Suppressor macrophage treated with lipopolysaccharide for 4 hours (primary cell): Measurements from ENCODE around the gene BAZ2A.

Experiments used
- DNase-seq: peaks from one replicate; pipeline ENCODE4 v3.0.0-alpha.2; 2020

Gene BAZ2A

GRCh38 chr12:56634837-56635791 lies 5.0 kb upstream of the BAZ2A start:
- peak; percentile 63 for DNase-seq

GRCh38 chr12:56634242-56634836 lies 4.2 kb upstream of the BAZ2A start:
- no peak for DNase-seq

GRCh38 chr12:56633468-56634241 lies 3.5 kb upstream of the BAZ2A start:
- no peak for DNase-seq

GRCh38 chr12:56632701-56633467 lies 2.8 kb upstream of the BAZ2A start:
- DNase-seq, result no peak

- DNase-seq, result peak; percentile 58
Observed at GRCh38 chr12:56631790-56632700, 1.9 kb upstream of the BAZ2A start.

- peak; percentile 53 for DNase-seq
Observed at GRCh38 chr12:56629459-56630179, 507 bp downstream of the BAZ2A start.

GRCh38 chr12:56628671-56629458 lies 1.3 kb downstream of the BAZ2A start:
- DNase-seq, result peak; percentile 93

- DNase-seq, result no peak
Observed at GRCh38 chr12:56626701-56627100, 3.4 kb downstream of the BAZ2A start.

GRCh38 chr12:56622535-56622934 lies 7.6 kb downstream of the BAZ2A start:
- DNase-seq, result no peak

- no peak for DNase-seq
Observed at GRCh38 chr12:56616925-56617324, 13.2 kb downstream of the BAZ2A start.

- no peak for DNase-seq
Observed at GRCh38 chr12:56616244-56616643, 13.9 kb downstream of the BAZ2A start.

GRCh38 chr12:56614627-56615026 lies 15.5 kb downstream of the BAZ2A start:
- DNase-seq, result no peak

- no peak for DNase-seq
Observed at GRCh38 chr12:56604355-56604754, 25.8 kb downstream of the BAZ2A start.

- no peak for DNase-seq
Observed at GRCh38 chr12:56602239-56602638, 27.9 kb downstream of the BAZ2A start.

- no peak for DNase-seq
Observed at GRCh38 chr12:56601503-56601902, 28.6 kb downstream of the BAZ2A start.

- no peak for DNase-seq
Observed at GRCh38 chr12:56600753-56601152, 29.4 kb downstream of the BAZ2A start.

- no peak for DNase-seq
Observed at GRCh38 chr12:56599797-56600196, 30.3 kb downstream of the BAZ2A start.

GRCh38 chr12:56599041-56599440 lies 31.1 kb downstream of the BAZ2A start:
- DNase-seq, result no peak

- no peak for DNase-seq
Observed at GRCh38 chr12:56596815-56597214, 33.3 kb downstream of the BAZ2A start.
